NK-92 treated with Interleukin-12 subunit alpha and Interleukin-12 subunit beta, amount 100 ng/mL, for 24 hours (cell line): ENCODE data around the gene SLC12A9.

Experiments
- DNase-seq: peaks from one replicate; lab custom pipeline; 2025; lab: John Stamatoyannopoulos, UW

The SLC12A9 gene

GRCh38 chr7:100863406-100863950 is 11.0 kb downstream of the SLC12A9 start:
- no peak for DNase-seq

GRCh38 chr7:100864263-100864845 is 11.8 kb downstream of the SLC12A9 start:
- no peak for DNase-seq

GRCh38 chr7:100865372-100865911 is 12.9 kb downstream of the SLC12A9 start:
- no peak for DNase-seq

- no peak for DNase-seq
These were observed 13.6 kb downstream of the SLC12A9 start for GRCh38 chr7:100865938-100866728.

GRCh38 chr7:100866729-100867039 is 14.2 kb downstream of the SLC12A9 start:
- no peak for DNase-seq

- DNase-seq = no peak
These were observed 14.7 kb downstream of the SLC12A9 start, which contains the start of gene TRIP6 for GRCh38 chr7:100867040-100867775. TSS of gene TRIP6 (plus strand) at chr7:100867387. CDS start at chr7:100867498, 111 bp downstream.

- no peak for DNase-seq
These were observed 15.4 kb downstream of the SLC12A9 start for GRCh38 chr7:100867776-100868485.

- no peak for DNase-seq
These were observed 21.2 kb downstream of the SLC12A9 start for GRCh38 chr7:100873599-100874299.

- no peak for DNase-seq
These were observed 21.7 kb downstream of the SLC12A9 start for GRCh38 chr7:100874300-100874576.

- peak; percentile 99 for DNase-seq
These were observed 22.3 kb downstream of the SLC12A9 start, which contains the start of gene SRRT for GRCh38 chr7:100874577-100875355. TSS of gene SRRT (plus strand) at chr7:100875103. CDS start at chr7:100875591, 488 bp downstream.

GRCh38 chr7:100875356-100875751 is 22.8 kb downstream of the SLC12A9 start:
- peak; percentile 67 for DNase-seq

- DNase-seq = no peak
These were observed 25.5 kb downstream of the SLC12A9 start for GRCh38 chr7:100878013-100878412.

- DNase-seq = no peak
These were observed 26.2 kb downstream of the SLC12A9 start for GRCh38 chr7:100878685-100879084.

GRCh38 chr7:100879685-100880261 is 27.3 kb downstream of the SLC12A9 start:
- DNase-seq = no peak

GRCh38 chr7:100880645-100881044 is 28.1 kb downstream of the SLC12A9 start:
- DNase-seq = no peak

GRCh38 chr7:100881136-100881535 is 28.6 kb downstream of the SLC12A9 start:
- DNase-seq = no peak

GRCh38 chr7:100882201-100882600 is 29.7 kb downstream of the SLC12A9 start:
- DNase-seq = no peak

- no peak for DNase-seq
These were observed 30.4 kb downstream of the SLC12A9 start for GRCh38 chr7:100882785-100883526.

- no peak for DNase-seq
These were observed 32.4 kb downstream of the SLC12A9 start for GRCh38 chr7:100884736-100885439.
